ENCODE results near the gene F10.

F10 gene

GRCh38 chr13:113117911-113118260 lies 4.7 kb upstream of the F10 start:
- no peak for DNase-seq

DNA sequence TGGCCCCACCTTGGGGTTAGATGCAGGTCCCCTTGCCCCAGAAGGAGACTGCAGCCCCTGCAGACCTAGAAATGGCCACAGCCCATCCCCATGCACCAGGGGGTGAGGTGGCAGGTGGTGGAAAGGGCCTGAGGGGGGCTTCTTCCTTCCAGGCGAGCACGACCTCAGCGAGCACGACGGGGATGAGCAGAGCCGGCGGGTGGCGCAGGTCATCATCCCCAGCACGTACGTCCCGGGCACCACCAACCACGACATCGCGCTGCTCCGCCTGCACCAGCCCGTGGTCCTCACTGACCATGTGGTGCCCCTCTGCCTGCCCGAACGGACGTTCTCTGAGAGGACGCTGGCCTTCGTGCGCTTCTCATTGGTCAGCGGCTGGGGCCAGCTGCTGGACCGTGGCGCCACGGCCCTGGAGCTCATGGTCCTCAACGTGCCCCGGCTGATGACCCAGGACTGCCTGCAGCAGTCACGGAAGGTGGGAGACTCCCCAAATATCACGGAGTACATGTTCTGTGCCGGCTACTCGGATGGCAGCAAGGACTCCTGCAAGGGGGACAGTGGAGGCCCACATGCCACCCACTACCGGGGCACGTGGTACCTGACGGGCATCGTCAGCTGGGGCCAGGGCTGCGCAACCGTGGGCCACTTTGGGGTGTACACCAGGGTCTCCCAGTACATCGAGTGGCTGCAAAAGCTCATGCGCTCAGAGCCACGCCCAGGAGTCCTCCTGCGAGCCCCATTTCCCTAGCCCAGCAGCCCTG lies 4.2 kb upstream of the F10 start:
- no peak for DNase-seq

GRCh38 chr13:113119166-113119821 lies 3.3 kb upstream of the F10 start:
- DNase-seq = no peak

GRCh38 chr13:113119822-113120189 lies 2.8 kb upstream of the F10 start:
- DNase-seq = no peak

- DNase-seq = no peak
These were observed 2.1 kb upstream of the F10 start for GRCh38 chr13:113120300-113121182.

- no peak for DNase-seq
These were observed 1.2 kb upstream of the F10 start for GRCh38 chr13:113121183-113121927.

DNA sequence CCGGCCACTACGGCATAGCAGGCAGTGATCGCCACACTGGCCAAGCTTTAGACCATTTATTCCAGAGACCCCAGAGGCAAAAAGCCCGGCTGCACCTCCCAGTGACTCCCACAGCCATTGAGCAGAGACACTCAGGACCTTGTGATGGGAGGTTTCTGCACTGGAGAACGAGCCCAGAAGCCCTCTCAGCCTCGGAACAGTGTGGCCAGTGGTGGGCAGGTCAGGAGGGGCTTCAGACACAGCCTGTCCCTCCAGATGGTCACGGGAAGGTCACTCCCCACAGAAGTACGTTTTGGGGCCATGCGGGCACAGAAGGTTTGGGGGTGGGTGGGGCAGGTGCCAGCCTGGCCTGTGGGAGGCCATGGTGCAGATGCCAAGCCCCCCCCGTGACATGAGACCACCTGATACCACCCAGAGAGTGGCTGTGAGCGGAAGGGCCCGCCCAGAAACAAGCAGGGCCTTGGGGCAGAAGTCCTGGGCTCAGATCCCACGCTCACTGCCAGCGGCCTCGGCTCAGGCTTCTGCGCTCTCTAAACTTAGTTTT lies 599 bp upstream of the F10 start:
- DNase-seq = no peak

DNA sequence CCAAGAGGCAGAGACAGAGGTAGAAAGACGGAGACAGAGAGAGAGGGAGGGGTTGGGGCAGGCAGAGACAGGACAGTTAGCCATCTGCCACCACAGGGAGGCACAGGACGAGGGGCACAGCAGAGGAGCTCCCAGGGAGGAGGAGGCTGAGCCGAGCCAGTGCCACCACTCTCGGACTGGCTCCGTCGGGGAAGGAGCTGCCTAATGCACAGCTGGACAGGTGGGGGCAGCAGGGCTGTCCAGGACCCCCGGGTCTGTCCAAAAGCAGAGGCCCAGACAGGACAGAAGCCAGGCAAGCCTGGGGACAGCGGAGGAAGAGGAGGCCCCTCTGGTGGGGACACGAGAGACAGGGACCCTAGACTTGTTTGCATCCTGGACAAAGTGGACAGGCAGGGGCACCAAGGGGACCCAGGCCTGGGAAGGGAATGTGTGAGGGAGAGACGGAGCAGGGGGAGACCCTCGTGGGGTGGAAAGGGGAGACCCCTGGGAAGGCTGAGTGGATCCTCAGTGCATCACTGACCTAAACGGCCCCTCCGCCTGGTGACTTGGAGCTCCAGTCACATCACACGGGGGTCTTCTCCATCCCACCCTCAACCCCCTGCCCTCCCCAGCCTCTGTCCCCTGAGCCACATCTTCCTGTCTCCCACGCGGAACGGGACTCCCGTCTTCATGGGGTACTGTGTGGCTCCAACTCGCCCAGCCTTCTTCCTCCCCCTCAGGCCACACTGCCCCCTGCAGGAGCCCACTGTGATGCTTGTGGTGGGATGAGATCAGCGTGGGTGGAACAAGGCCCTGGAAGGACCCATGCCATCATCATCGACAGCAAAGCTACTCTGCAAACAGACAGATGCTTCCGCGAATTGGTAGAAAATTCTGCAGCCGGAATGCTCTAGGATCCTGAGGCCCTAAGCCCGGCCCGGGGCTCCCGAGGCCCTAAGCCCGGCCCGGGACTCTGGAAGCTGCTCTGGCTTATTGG lies 915 bp downstream of the F10 start:
- DNase-seq = no peak

DNA sequence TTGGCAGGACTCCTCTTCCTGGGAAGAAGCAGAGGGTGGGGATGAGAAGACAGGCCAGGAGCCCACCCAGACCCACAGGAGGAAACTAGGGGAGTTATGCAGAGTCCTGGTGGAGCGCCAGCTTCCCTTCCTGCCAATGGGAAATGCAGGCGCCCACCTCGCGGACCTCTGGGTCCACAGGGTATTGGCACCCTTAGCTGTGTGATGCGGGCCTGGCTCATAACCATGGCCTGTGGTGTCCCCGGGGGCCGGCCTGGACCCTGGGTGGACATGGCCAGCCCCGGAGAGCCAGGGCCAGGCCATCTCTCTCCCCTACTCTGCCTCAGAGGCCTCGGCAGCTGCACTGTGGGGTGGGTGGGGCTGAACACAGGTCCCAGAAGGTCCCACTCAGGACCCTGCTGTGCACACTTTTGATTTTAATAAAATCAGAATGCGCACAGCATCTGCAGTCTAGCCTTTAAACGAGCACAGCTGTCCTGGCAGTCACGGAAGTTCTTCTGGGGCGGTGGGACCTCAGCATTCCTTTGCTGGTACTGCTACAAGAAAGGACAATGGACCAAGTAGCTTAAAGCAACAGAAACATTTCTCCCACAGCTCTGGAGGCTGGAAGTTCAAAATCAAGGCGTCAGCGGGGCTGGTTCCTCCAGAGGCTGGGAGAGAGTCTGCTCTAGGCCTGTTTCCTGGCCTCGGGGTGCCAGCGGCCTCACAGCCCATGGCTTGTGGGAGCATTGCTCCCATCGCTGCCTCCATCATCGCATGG lies 1.8 kb downstream of the F10 start:
- no peak for DNase-seq

GRCh38 chr13:113125506-113126264 lies 3.1 kb downstream of the F10 start:
- DNase-seq = no peak

DNA sequence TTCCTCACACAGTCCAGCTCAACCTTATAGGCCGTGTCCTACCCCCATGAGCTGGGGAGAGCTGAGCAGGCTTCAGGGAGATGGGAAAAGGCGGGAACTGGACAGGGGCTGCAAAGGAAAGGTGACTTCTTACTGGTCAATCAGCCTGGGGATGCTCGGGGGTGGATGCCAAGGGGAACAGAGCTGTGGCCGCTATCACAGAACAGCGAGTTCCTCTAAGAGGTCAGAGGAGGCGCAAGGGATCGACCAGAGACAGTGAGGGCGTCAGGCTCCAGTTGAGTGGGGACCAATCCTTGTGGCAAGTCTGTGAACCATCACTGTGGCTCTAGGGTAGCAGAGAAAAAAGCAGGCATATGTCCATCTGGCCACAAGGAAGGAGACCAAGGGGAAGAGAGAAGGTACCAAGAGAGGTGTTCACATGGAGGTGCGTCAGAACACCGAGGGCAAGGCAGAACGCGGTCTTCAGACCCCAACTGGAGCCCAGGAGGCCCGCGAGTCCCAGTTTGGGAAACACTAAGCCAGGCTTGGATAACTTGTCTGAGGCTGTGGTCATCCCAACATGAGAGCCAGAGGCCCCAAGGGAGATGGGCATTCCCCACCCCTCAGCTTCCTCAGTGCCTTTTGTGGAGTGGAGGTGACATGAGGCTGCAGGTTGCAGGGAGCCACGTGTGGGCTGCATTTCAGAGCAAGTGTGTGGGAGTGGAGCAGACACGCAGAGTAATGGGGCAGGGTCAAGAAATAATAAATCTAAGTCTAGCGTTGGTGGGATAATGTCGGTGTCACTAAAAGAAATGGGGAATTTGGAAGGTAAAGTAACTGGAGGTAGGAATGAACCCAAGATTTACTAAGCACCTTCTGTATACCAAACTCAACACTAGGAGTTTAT lies 3.9 kb downstream of the F10 start:
- no peak for DNase-seq

- DNase-seq = no peak
These were observed 6.9 kb downstream of the F10 start for GRCh38 chr13:113129480-113129879.

DNA sequence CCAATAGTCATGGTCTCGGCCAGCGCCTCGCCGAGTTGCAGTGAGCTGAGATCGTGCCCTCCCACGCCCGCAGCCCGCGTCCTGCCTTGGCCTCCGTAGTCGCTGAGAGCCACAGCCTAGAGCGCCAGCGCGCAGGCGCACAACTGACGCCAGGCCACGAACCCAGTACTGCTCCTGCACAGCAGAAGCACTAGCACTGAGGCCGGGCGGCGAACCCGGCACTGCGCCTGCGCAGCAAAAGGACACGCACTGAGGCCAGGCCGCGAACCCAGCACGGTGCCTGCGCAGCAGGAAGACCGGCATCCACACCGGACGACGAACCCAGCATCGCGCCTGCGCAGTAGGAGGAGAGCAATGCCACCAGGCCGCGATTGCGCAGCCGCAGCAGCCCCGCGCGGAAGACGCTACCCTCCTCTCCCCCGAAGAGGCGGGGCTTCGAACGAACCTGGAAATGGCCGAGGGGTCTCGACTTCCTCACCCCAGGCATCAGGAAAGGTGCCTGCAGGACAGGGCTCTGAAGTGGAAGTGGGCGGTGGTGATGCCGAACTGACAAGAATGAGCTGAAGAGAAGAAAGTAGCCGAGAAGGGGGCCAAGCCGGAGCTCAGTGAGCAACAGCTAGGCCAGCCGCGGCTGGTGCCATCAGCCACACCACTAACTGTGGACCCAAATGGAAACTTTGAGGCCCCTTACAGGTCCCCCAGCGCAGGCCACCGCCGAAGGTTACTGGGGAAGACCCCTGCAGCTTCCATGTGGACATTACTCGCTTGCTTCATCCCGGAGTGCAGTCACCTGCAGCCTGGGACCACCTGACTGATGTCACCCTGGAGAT lies 7.5 kb downstream of the F10 start:
- no peak for DNase-seq

- DNase-seq = no peak
These were observed 12.7 kb downstream of the F10 start for GRCh38 chr13:113135281-113135760.

- no peak for DNase-seq
These were observed 15.2 kb downstream of the F10 start for GRCh38 chr13:113137691-113138298.

- DNase-seq = no peak
These were observed 16.4 kb downstream of the F10 start for GRCh38 chr13:113138792-113139551.

DNA sequence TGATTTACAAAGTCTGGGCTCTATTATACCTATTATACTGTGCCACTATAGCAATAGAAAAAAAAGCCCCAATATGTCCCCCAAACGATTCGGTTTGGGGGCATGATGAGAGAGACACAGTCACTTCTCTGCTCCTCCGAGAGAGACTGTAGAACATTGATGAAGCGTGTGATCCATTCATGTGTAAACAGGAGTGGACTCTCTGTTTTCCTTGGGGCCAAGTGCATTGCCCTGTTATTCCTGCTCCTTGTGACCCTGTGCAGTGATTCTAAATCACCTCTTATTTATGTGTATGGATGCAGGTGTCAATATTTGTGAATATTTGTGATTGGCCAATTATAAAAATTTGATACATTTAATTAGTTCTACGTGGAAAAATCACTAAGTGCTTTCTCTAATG lies 17.0 kb downstream of the F10 start:
- no peak for DNase-seq
